ENCODE measurements around the gene SLC40A1.

SLC40A1 gene

DNA sequence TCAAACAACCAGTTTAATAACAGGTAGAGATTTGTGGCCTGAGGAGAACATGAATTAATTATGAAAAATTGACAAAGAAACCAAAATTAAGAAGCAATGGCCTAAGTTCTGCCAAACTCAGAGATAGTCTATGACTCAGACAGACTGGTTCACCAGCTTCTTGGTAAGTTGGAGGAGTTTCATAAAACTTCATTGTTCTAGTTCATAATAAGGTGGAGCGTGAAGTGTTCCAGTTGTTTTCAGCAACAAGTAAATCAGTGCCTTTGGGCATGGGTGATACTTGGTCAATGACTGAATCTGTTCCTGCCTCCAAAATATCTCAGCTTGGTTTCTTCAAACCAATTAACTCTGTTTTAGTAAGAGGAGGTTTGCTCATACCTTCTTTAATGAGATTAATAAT lies 40.0 kb downstream of the SLC40A1 start:
- no peak for DNase-seq (ENCODE audit: low read depth, low spot score)

DNA sequence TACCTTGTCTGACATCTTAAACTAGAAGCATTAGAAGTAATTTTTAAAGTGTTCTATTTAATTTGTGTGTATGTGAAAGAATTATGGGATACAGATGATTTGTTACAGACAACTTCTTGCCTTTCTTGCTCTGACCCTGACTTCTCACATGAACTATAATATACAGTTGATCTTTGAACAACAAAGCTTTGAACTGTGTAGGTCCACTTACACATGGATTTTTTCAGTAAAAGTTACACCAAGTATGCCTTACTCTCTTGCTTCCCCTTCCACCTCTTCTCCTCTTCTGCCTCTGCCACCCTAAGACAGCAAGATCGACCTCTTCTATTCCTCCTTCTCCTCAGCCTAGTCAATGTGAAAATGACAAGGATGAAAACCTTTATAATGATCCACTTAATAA lies 42.2 kb downstream of the SLC40A1 start:
- DNase-seq (ENCODE audit: low read depth, low spot score): no peak

DNA sequence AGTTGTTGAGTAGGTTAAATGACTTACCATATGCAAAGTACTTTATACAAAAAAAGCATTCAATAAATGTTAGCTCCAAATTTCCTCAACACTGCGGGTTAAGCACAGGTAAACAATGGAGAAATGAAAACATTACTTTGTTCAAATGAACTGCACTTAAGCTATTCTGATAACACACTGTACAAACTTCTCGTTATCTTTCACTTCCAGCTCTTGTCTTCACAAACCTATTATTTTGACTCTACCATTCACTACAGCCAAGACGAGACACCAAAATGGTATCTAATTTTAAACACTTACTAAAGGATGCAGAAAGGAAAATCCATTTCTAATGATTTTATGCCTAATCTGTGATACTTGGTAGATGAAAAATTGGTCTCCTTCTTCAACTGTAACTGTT lies 43.8 kb downstream of the SLC40A1 start:
- no peak for DNase-seq (ENCODE audit: low read depth, low spot score)

DNA sequence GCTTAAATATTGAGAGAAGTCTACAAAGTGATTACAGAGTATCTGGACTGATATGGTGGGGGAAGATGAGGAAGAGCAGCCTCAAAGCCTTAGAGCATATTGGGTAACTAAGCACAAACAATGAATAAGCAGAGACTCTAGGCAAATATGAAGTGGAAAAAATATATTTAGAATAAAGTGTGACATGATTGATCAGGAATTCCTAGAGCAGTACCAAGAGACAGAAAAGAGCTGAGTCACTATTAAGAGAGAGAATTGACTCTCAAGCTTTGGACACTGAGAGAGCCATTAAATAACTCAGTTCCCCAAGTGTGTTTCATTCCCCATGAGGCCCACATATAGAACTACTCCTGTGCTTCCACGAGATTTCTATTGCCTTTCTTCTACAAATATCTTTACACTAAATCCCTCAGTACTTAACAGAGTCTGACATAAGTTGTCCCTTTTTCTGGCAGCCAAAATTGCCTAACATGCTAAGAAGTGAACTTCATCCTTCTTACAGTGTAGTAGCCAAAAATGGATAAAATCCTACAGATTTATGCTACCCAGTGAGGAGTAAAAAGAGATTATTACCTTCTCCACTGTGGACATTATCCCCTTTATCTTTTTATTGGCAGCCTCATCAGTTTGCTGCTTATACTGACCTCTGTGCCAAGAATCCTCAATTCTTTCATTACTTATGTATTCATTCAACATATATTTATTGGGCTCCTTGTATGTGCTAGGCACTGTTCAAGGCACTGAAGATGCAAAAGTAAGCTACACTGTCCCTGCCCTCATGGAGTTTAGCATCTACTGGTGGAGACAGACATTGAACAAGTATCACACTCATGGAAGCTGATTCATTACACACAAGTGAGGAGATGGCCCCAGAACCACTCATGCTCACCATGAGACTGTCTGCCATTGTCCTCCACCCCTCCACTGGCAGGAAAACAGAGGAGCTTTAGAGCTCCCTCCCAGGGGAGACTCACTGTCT lies 45.4 kb downstream of the SLC40A1 start:
- DNase-seq (ENCODE audit: low read depth, low spot score): no peak

DNA sequence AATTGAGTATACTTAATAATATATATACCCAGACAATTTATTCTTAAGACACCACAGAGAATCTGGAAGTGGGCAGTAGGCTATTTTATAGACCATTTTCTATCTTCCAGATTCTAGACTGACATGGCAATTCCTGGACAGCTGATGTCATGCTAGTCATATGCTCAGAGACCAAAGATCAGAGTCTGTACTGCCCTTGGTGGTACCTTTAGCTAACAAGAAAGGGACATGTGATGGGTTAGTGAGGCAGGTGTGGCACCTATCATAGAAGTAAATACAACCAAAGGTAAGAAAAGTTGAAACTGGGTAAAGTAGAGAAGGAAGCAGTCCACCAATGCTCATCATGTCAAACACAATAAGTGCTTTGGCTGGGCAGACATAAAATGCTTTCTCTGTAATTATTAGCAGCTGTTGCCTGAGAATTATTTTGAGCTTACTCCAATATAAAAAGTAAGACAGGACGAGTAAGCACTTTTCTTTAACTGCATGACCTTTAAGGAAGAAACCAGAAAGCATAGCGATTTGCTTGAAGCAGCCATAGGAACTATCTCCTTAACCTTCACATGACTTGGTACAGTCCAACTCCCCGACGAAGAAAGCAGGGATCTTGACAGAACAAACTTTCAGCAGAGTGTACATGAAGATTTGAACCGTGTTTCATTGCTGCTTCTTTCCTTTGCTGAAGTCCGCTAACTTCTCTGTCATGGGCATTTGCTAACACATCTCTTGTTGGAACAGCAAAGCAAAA lies 47.1 kb downstream of the SLC40A1 start:
- no peak for DNase-seq (ENCODE audit: low read depth, low spot score)

DNA sequence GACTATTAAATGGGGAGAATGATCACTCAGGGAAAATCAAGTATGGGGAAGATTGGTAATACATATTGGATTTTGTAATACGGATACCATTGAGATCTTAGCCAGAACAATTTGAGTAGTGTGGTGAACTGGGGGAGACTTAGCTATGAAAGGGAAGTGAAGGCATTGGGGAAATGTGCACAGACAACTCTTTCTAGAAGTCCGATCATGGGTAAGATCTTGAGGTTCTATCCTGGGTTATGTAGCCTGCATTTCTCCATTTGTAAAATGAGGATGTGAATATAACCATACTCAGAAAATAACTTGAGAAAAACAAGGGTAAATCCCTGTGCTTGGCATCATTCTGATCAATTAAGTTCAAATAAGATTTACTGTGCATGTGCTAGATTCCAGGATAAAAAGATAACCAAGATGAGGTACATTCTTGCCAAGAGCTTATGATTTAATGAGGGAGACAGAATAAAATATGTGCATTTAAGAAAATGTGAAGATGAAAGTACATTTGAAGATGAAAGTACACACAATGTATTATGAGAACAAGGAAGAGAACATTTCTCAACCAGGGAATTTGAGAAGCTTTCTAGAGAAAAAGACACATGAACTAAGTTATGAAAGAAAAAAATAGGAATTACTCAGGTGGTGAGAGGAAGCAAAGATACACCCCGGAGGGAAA lies 49.5 kb downstream of the SLC40A1 start:
- no peak for DNase-seq (ENCODE audit: low read depth, low spot score)

DNA sequence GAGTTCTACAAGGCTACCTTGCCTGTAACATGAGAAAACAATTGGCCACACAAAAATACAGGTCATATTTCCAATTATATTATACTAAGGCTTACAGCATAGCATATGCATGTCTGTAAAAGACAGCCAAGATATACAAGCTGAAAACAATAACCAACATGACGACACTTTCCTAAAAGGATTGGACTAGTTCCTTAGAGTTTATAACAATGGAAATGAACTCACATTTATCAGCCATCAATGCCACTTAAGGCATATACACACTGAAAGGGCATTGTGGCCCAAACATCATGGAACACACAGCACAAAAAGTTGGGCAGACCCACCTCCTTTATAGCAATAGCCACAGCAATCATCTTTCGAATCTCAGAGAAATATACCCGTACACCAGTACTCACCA lies 52.0 kb downstream of the SLC40A1 start:
- no peak for DNase-seq (ENCODE audit: low read depth, low spot score)

DNA sequence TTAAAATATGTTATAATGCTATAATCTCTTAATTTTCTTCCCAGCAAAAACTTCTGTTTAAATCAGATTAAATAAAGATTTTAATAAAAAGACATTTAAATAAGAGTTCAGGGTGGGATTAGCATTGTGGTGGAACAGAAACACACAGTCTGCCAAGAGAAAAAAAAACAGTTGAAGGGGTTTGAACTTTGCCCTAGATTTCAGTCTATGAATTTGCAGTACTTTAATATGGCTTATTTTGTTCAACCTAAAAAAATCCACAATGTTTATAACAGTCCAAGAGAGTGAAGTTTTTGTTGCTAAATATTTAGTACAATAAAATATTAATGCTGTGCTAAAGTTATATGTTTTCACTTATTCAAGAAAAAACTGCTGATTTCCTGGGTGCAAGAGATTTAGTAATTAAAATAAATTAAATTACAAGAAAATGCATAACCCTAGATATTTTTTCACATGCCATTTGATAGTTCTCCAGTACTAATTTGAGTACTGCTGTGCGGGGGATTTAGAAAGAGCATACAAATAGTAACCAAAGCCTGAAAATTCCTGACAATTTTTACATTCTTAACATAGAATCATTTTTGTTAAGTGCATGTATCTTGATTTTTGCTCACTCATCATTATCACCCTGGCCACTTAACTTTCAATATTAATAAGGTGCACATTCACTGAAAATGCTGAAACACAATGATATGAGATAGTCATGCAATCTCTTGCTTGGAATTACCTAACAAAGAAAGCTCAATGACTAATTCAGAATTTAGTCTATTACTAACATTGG lies 52.6 kb downstream of the SLC40A1 start:
- DNase-seq (ENCODE audit: low read depth, low spot score): no peak

DNA sequence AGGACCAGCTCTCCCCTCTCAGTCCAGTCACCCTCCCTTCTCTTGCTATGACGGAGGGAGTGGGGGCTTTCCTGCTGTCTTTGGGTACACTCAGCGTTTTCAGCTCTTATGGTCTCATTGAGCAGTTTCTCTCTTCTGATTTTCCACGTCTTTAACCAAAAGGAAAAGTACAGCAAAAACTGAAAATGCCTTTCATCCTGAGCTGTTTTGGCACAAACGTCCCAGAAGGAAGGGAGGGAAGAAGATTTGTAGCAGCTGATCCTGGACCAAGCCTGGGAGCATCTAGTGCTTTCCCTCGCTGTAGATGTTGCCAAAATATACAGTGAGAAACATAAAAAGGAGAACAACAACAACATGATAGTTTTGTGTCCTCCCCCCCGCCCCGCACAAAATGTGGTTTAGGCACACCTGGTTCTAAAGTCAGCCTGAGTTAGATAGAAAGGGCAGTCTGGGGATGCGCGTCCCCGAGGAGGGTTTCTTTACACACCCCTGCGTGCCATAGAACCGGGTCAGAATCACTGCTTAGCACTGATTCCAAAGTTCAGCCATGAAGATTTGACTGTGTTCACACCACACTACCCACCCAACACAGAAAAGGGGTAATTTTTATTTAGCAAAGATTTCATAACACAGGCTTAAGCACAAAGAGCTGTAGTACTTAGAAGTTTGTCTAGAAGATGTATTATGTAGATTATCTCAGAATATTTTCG lies 53.4 kb downstream of the SLC40A1 start:
- no peak for DNase-seq (ENCODE audit: low read depth, low spot score)

DNA sequence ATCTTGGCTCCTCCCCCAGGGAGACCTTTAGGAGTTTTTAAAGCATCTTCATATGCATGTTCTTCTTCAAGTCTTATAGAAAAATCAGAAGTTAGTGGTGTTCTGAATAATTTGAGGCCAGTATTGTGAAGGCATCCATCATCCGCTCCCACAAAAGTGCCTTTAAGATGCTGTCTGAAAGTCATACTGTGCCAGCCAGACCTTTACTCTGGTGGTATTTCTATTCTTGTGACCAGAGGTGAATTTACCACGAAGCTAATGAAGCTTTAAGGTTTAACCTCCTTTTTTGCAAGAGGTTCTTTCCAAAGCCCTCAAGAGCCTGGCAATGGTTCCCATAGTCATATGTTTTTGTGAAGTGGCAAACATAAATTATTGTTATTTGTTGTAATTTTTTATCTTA lies 54.3 kb downstream of the SLC40A1 start:
- no peak for DNase-seq (ENCODE audit: low read depth, low spot score)

DNA sequence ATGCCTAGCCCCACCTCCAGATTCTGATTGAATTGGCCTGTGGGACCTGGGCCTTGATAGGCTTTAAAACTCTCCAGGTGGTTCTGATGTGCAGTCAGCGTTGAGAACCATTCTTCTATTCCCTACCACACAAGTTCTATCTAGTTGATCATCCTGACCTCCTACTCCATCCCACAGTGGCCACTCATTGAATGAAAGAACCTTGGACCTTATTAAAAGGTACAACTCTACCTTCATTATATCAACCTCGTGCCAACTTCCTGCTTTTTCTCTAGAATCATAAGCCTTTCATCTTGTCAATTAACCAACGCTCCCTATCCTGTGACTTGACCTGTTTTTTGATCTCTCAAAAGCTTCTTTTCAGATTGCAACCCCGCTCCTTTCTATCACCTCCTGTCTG lies 55.8 kb downstream of the SLC40A1 start:
- DNase-seq (ENCODE audit: low read depth, low spot score): no peak

DNA sequence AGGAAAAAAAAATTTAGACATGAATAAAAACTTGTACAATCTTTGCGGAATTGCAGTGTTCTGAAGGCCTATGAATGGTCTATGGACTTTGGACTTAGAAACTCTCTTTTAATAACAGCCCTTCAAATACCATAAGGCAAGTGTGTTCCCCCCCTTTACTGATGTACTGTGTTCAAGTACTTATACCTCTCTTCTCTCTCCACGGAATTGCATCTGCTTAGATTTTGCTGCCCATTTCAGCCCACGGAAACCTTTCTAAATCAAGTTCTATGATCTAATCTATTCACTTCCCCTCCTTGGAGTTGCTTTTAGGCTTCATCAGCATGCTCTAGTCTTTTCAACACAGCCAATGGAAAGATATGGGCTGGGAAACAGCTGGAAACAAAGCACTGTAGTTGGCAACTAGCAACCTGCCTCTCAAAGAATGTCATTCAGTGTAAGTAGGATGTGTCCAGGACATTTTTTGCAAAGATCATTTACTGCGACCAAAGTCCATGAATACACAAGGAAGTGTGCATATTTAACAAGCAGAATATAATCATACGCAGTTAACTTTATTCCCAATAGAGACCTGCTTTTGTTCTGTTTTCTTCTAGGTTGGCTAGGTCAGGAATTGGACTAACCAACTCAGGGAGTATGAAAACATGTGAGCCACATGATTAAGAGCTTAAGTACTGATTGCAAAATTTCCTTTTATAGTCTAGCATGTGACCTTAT lies 58.0 kb downstream of the SLC40A1 start:
- no peak for DNase-seq (ENCODE audit: low read depth, low spot score)

DNA sequence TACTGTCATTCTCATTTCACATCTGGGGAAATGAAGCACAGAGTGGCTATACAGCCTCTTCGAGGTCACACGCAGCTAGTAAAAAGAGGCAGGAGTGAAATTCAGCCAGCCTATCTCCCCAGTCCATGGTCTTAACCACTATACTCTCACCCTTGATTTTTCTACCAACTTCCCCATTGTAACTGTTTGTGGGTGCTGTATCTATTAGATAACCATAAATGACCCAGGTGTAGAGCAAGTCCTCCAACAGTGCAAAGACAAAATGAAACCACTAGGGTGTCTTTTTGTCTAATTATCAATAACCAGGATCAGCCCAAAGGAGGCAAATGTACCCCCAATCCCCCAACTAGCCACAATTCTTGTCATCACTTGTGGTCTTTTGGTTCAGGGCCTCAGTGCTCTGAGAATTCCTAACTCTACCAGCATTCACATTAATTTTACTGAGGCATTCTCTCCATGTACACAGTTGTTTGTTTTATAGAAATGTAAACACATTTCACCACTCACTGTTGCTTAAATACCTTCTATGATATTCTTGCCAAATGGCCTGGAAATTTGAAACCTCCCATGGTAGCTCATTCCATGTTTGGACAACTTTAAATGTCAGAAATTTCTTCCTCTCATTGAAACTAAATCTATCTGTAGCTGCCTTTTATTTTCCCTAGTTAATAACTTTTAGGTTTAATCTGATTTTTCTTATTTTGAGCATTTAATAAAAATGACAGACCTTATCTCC lies 58.7 kb downstream of the SLC40A1 start:
- DNase-seq (ENCODE audit: low read depth, low spot score): no peak

DNA sequence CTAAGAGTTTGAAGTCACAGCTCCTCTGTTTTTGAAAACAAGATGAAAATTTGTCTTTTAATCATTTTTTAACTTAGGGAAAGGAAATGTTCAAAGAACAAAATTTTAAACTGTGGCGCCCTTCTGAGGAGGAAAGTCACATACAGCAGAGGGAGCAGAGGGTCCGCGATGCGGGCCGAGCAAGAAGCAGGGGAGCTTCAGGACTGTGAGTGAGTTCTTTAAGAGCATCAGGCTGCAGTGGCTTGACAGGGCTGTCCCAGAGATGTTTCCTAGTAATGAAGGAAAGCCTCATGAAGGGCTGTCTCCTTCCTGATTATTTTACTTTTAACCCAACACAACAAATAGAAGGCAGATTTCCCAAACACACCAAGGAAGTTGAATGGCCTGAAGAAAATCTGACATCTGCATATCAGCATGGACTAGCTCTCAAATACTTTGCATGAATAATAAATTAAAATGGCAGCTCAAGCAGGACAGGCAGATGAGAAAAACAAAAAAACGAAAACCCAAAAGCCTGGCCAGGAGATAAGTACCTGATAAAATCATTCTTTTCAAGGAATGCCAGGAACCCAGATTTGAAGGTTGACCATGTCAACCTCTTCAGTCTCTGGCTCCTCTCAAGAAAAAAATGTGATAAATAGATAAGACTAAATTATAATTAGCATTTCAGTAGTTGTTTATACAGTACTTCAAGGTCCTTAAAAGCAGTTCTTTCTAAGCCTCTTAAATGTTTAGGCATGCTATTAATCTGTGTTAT lies 60.8 kb downstream of the SLC40A1 start:
- DNase-seq (ENCODE audit: low read depth, low spot score): no peak

DNA sequence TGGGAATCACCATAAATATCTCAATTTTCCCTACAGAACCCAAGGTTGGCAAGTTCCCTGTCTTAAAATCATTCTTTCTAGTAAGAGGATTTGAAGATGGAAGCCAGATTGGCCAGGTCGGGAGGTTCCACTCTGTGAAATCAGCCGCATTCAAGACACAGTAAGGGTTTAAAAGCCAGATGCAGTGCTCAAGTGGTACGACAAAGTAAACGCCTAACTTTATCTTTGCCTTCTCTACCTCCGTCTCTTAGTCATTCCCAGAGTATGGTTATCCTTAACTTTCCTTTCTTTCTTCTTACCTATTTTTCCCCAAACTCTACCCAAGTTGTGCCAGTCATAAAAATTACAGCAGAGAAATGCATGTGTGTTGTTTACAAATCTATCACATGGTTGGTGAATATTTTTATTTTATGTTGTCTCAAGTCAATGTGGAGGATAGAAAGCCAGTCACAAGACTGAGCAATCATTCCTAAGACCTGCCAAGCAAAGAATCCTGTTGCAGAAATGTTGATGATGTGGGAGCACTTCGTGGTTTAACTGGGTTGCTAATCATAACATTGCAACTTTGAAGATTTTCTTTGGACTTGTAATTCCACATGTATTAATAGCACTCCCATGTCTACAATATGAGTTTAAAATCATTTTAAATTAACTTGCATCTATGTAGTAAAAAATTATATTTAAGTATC lies 62.6 kb downstream of the SLC40A1 start:
- no peak for DNase-seq (ENCODE audit: low read depth, low spot score)

DNA sequence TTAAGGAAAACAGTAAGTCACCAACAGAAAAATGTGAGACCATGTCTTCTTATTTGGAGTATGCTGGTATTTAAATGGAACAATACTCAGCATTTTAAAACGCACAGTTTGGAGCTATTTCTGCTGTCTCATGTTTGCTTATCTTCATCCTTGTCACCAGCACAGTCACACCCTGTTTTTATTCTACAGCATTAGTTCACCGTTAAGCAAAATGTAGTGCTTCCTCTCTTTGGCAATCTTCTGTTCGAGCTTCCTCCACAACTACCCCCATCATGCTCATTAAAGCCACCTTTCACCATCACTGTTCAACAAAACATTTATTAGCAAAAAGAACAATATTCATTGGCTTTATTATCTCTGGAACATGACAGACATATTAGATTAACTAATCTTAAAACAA lies 64.0 kb downstream of the SLC40A1 start:
- no peak for DNase-seq (ENCODE audit: low read depth, low spot score)

DNA sequence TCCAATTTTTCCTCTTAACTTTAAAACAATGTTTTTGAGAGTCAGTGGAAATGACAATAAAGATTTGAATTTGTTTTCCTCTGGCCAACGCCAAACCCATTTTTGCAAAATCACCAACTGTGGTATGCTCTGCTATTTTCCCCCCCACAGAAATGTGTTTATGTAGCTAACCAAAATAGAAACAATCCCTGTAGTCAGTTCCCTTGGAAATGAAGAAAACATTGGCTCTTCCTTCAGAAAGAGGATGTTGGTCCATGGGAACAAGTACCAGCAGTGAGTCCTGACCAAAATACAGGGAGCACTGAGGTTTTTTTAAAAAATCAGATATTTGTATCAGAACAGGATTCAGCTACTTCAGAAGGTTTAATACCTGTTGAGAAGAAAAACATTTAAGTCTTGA lies 65.3 kb downstream of the SLC40A1 start:
- no peak for DNase-seq (ENCODE audit: low read depth, low spot score)

DNA sequence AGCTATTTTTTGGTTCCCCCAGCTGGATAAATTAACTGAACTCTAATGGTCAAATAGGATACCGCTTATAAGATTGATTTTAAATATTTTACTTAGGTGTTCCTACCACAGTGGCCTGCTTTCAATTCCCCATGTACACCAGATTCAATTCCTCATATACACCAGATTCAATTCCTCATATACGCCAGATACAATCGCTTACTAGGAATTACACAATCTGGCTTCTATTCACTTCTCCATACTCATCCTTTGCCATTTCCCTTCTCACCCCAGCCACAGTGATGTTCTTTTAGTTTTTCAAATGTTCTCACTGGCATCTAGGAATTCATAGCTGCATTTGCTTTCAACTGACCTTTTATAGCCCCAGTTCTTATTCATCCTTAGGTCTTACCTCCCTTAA lies 66.5 kb downstream of the SLC40A1 start:
- no peak for DNase-seq (ENCODE audit: low read depth, low spot score)

Measured in ELF-1 (cell line).